Stimulated activated CD4-positive, alpha-beta T cell treated with anti-CD3 and anti-CD28 coated beads, Interleukin-4, amount 100 ng/mL, for 1 hour (primary cell): Measurements from ENCODE around the gene SSR3.
"Not testable (repeated sequence)": the region's sequence is repeated elsewhere in the genome, so short reads cannot be mapped to it uniquely, and the experiment has no call there.

Experiments
- DNase-seq: peaks from one replicate; pipeline ENCODE4 v3.0.0-alpha.2; 2020

The SSR3 gene

DNA sequence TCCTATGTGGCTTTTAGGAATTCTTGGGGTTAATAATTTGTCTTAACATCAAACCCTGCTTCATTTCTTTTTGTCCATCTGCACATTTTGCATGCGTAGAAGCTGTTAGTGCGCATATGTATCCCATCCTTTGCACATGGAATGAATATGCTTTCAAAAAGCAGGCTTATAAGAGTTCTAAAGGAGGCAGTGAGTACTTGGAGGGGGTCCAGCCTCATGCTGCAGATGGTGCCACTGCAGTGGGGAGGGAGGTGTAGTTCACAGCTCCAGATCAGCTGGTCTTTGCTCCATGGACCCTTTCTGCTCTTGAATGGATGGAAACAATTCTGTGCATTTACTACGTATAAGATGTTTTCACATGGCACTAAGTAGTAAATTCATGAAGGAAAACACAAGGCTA is 20.7 kb upstream of the SSR3 start:
- no peak for DNase-seq

- DNase-seq, result not testable (repeated sequence)
Measured at GRCh38 chr3:156569881-156570280, 15.0 kb upstream of the SSR3 start.

DNA sequence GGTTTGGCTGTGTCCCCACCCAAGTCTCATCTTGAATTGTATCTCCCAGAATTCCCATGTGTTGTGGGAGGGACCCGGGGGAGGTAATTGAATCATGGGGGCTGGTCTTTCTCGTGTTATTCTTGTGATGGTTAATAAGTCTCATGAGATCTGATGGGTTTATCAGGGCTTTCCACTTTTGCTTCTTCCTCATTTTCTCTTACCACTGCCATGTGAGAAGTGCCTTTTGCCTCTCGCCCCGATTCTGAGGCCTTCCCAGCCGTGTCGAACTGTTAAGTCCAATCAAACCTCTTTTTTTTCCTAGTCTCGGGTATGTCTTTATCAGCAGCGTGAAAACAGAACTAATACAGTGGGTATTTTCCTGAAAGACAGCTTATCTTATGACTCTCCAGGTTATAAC is 14.1 kb upstream of the SSR3 start:
- not testable (repeated sequence) for DNase-seq

GRCh38 chr3:156563900-156564682 is 9.2 kb upstream of the SSR3 start:
- no peak for DNase-seq

DNA sequence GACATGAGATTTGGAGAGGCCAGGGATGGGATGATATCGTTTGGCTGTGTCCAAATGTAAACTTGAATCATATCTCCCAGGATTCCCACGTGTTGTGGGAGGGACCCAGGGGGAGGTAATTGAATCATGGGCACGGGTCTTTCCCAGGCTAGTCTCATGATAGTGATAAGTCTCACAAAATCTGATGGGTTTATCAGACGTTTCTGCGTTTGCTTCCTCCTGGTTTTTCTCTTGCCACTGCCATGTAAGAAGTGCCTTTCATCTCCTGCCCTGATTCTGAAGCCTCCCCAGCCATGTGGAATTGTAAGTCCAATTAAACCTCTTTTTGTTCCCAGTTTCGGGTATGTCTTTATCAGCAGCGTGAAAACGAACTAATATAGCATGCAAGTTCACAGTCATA is 7.6 kb upstream of the SSR3 start:
- not testable (repeated sequence) for DNase-seq

DNA sequence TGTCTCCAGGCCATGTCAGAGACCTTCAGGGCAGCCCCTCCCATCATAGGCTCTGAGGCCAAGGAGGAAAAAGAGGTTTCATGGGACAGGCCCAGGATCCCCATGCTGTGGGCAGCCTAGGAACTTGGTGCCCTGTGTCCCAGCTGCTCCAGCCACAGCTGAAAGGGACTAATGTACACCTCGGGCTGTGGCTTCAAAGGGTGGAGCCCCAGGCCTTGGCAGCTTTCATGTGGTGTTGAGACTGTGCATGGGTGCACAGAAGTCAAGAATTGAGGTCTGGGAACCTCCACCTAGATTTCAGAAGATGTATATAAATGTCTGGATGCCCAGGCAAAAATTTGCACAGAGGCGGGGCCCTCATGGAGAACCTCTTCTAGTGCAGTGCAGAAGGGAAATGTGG is 6.6 kb upstream of the SSR3 start:
- no peak for DNase-seq

- no peak for DNase-seq
Measured at GRCh38 chr3:156559321-156559720, 4.4 kb upstream of the SSR3 start.

- no peak for DNase-seq
Measured at GRCh38 chr3:156558389-156558788, 3.5 kb upstream of the SSR3 start.

- no peak for DNase-seq
Measured at GRCh38 chr3:156554515-156554841, 439 bp downstream of the SSR3 start.

GRCh38 chr3:156553705-156554356 is 1.1 kb downstream of the SSR3 start:
- DNase-seq, result no peak

DNA sequence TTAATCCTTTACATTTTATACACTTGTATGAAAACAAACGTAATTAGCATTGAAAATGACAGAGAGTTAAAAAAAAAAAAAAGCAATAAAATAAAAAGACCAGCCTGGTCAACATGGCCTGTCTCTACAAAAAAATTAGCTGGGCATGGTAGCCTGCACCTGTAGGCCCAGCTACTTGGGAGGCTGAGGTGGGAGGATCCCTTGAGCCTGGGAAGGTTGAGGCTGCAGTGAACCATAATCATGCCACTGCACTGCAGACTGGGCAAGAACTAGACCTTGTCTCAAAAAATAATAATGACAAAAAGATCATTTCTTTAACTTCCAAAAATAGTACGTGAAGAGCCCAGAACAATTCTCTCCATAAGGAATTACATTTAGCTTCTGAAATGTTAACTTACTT is 1.9 kb downstream of the SSR3 start:
- no peak for DNase-seq

- DNase-seq, result no peak
Measured at GRCh38 chr3:156551746-156552145, 3.2 kb downstream of the SSR3 start.

DNA sequence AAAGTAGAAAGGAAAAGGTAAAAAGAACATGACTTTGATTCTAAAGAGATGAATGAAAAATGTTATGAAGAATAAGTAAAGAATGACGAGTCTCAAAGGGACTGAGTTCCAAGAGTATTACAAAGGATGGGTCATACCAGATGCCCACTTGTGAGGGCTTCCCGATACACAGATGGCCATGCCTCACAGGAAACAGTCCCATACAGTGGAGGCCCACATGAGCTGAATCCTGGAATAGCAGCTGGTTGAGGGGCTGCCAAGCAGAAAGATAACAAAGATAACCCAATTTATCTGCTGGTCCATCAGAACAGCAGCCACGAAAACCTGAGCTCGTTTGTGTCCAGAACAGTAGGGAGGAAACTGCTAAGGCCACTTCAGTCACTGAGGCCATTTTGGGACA is 3.7 kb downstream of the SSR3 start:
- DNase-seq, result no peak

DNA sequence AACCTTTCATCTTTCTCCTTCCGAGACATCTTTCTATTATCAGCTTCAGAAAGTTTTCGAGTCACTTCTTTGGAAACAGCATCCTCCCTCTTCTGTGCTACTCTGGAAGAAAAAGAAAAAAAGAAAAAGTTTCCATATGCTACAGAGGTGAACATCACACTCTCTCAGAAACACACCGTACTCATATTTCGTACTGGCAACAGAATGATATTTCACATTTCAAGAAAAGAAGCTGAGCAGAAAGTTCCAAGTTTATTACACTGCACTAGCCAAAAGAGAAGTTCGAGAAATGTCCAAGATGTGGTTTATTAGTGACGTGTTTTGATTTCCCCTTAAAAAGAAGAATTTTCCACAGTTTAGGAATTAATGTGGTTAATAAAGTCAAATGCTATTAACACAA is 6.0 kb downstream of the SSR3 start:
- DNase-seq, result no peak

- DNase-seq, result no peak
Measured at GRCh38 chr3:156548041-156548687, 6.8 kb downstream of the SSR3 start.

GRCh38 chr3:156547637-156548036 is 7.3 kb downstream of the SSR3 start:
- DNase-seq, result no peak

DNA sequence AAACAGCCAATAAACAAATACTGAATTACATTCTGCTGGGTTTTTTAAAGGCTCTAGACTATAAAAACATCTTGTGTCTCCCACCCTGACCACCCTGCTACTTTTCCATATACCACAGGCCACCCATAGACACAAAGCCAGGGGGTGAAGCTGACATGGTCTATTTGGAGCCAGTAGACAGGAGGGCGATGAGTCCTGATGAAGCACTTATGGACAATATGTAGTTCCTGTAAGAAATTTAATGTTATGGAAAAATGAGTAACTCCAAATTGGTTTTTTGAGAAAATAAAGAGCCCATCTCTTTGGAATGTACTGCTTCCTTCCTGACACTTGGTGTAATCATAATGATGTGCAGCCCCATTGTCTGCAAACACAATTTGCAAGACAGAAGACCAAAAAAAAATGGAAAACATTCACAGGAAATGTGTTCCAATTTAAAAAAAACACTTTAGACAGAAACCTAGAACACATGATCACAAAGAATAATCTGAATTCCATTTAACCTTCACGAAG is 11.8 kb downstream of the SSR3 start:
- no peak for DNase-seq

GRCh38 chr3:156542101-156543042 is 12.5 kb downstream of the SSR3 start:
- DNase-seq, result no peak

- no peak for DNase-seq
Measured at GRCh38 chr3:156539802-156540201, 15.1 kb downstream of the SSR3 start.

GRCh38 chr3:156539051-156539450 is 15.9 kb downstream of the SSR3 start:
- DNase-seq, result no peak

- no peak for DNase-seq
Measured at GRCh38 chr3:156536524-156537316, 18.2 kb downstream of the SSR3 start.

GRCh38 chr3:156535798-156536197 is 19.1 kb downstream of the SSR3 start:
- no peak for DNase-seq
